ENCODE results near the gene LDB2.

LDB2 gene

GRCh38 chr4:16837475-16837874 is 61.0 kb downstream of the LDB2 start:
- no peak for DNase-seq
- no peak overlapping the region for H3K4me3 ChIP-seq (ENCODE audit: low read depth, low read length)
- TF ChIP-seq CTCF (IDR thresholded peaks at IDR 0.05; ENCODE audit: low read depth, low read length): no peak
- peaks cover 19% of the 10 kb centered on the region for H3K27me3 ChIP-seq (ENCODE audit: insufficient read depth, low read depth, severe bottlenecking)
- H3K27ac ChIP-seq: no peak overlapping the region
- no peaks in the 10 kb centered on the region for H3K9me3 ChIP-seq (ENCODE audit: severe bottlenecking)
- H3K36me3 ChIP-seq: no peaks in the 10 kb centered on the region

- peaks cover 19% of the 10 kb centered on the region for H3K27me3 ChIP-seq (ENCODE audit: insufficient read depth, low read depth, severe bottlenecking)
- no peak for TF ChIP-seq CTCF (IDR thresholded peaks at IDR 0.05; ENCODE audit: low read depth, low read length)
- DNase-seq: no peak
- H3K27ac ChIP-seq: no peak overlapping the region
- H3K4me3 ChIP-seq (ENCODE audit: low read depth, low read length): no peak overlapping the region
- no peaks in the 10 kb centered on the region for H3K36me3 ChIP-seq
- H3K9me3 ChIP-seq (ENCODE audit: severe bottlenecking): no peaks in the 10 kb centered on the region
These were observed 62.1 kb downstream of the LDB2 start for GRCh38 chr4:16836324-16836723.

GRCh38 chr4:16835597-16836247 is 62.7 kb downstream of the LDB2 start:
- Histone ChIP-seq H3K27me3 (ENCODE audit: insufficient read depth, low read depth, severe bottlenecking) (peaks cover 21% of the 10 kb centered on the region), H3K4me3 (ENCODE audit: low read depth, low read length) (no peak overlapping the region), H3K9me3 (ENCODE audit: severe bottlenecking) (no peaks in the 10 kb centered on the region), H3K36me3 (no peaks in the 10 kb centered on the region), H3K27ac (no peak overlapping the region)
- TF ChIP-seq CTCF (IDR thresholded peaks at IDR 0.05; ENCODE audit: low read depth, low read length): no peak
- no peak for DNase-seq

GRCh38 chr4:16834814-16835213 is 63.6 kb downstream of the LDB2 start:
- no peak overlapping the region for H3K4me3 ChIP-seq (ENCODE audit: low read depth, low read length)
- no peaks in the 10 kb centered on the region for H3K9me3 ChIP-seq (ENCODE audit: severe bottlenecking)
- no peak overlapping the region for H3K27ac ChIP-seq
- no peak for DNase-seq
- no peak for TF ChIP-seq CTCF (IDR thresholded peaks at IDR 0.05; ENCODE audit: low read depth, low read length)
- H3K27me3 ChIP-seq (ENCODE audit: insufficient read depth, low read depth, severe bottlenecking): peaks cover 26% of the 10 kb centered on the region
- H3K36me3 ChIP-seq: no peaks in the 10 kb centered on the region

GRCh38 chr4:16833722-16834121 is 64.7 kb downstream of the LDB2 start:
- peaks cover 25% of the 10 kb centered on the region for H3K27me3 ChIP-seq (ENCODE audit: insufficient read depth, low read depth, severe bottlenecking)
- no peaks in the 10 kb centered on the region for H3K9me3 ChIP-seq (ENCODE audit: severe bottlenecking)
- TF ChIP-seq CTCF (IDR thresholded peaks at IDR 0.05; ENCODE audit: low read depth, low read length): no peak
- H3K27ac ChIP-seq: no peak overlapping the region
- DNase-seq: no peak
- no peaks in the 10 kb centered on the region for H3K36me3 ChIP-seq
- no peak overlapping the region for H3K4me3 ChIP-seq (ENCODE audit: low read depth, low read length)

GRCh38 chr4:16830081-16830480 is 68.4 kb downstream of the LDB2 start:
- H3K9me3 ChIP-seq (ENCODE audit: severe bottlenecking): no peaks in the 10 kb centered on the region
- no peak for DNase-seq
- no peaks in the 10 kb centered on the region for H3K36me3 ChIP-seq
- H3K27ac ChIP-seq: no peak overlapping the region
- H3K27me3 ChIP-seq (ENCODE audit: insufficient read depth, low read depth, severe bottlenecking): peaks cover 31% of the 10 kb centered on the region
- no peak overlapping the region for H3K4me3 ChIP-seq (ENCODE audit: low read depth, low read length)
- no peak for TF ChIP-seq CTCF (IDR thresholded peaks at IDR 0.05; ENCODE audit: low read depth, low read length)
